HUES6 (cell line): ENCODE data around the gene CNPY1.
A peak's percentile ranks its signal among the peaks of the same experiment; 100 is the strongest.

ENCODE experiments used
- H3K27ac ChIP-seq: 2 replicates; pipeline ENCODE4 v1.7.0; 2013; ENCODE audit warnings: low read depth, mild to moderate bottlenecking, low read length, inconsistent platforms
- H3K27me3 ChIP-seq: 2 replicates; pipeline ENCODE4 v1.6.1; 2013; ENCODE audit warnings: low read length; ENCODE audit not compliant: control insufficient read depth, insufficient read depth
- H3K36me3 ChIP-seq: 2 replicates; pipeline ENCODE4 v1.6.1; 2013; ENCODE audit warnings: low read length; ENCODE audit not compliant: control insufficient read depth, insufficient read depth
- H3K4me1 ChIP-seq: 2 replicates; pipeline ENCODE4 v1.6.1; 2013; ENCODE audit warnings: low read length; ENCODE audit not compliant: control insufficient read depth, insufficient read depth
- H3K4me3 ChIP-seq: 2 replicates; pipeline ENCODE4 v1.5.1; 2013; ENCODE audit warnings: low read depth, low read length
- H3K9ac ChIP-seq: one replicate; pipeline ENCODE4 v1.6.1; 2013; ENCODE audit warnings: mild to moderate bottlenecking, low read length
- H3K9me3 ChIP-seq: 2 replicates; pipeline ENCODE4 v1.6.1; 2013; ENCODE audit warnings: low read depth, low read length; ENCODE audit not compliant: control insufficient read depth, insufficient read depth

Gene CNPY1

DNA sequence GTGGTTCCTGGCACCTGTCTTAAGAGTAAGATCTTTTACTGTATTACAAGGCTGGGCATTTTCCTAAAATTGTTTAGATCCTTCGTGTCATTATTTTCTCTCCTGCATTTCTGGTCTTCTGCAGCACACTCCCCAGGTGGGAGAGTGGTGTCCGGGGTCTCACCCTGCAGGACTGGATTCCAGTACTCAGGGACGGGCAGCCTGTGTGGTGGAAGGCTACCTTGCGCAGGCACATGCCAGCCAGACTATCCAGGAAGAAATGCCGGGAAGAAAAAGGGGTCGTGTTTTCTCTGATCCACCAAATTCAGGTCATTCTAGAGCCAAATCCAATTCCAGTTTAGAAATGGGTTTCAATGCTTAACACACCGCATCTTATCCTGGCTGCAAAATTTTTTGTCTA, 27.7 kb downstream of the CNPY1 start:
- Histone ChIP-seq H3K9me3 (no peaks in the 10 kb centered on the region), H3K27ac (no peak overlapping the region), H3K27me3 (peaks cover 95% of the 10 kb centered on the region), H3K36me3 (no peaks in the 10 kb centered on the region), H3K4me1 (no peaks in the 10 kb centered on the region), H3K9ac (no peak overlapping the region), H3K4me3 (no peak overlapping the region)

DNA sequence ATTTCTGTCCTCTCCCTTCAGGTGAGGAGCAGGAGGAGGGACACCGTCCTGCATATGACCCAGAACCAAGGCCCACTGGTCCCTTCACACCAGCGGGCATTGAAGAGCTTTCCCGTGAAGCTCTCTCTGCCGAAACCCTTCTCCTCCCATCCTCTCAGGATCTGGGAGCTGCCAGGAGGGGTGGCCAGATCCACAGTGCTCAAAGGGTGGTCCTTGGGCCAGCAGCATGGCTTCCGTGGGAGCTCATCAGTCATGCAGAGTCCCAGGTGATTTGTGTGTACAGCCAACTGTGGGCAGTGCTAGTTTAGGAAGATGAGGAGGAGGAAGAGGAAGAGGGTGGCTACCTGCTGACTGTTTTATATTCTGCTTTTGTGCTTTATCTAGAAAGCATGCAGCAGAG, 28.4 kb downstream of the CNPY1 start:
- H3K9ac ChIP-seq: no peak overlapping the region
- no peaks in the 10 kb centered on the region for H3K4me1 ChIP-seq
- peaks cover 95% of the 10 kb centered on the region for H3K27me3 ChIP-seq
- H3K9me3 ChIP-seq: no peaks in the 10 kb centered on the region
- no peak overlapping the region for H3K27ac ChIP-seq
- H3K36me3 ChIP-seq: no peaks in the 10 kb centered on the region
- no peak overlapping the region for H3K4me3 ChIP-seq

GRCh38 chr7:155517452-155517851, 28.9 kb downstream of the CNPY1 start:
- Histone ChIP-seq H3K4me3 (no peak overlapping the region), H3K36me3 (no peaks in the 10 kb centered on the region), H3K9me3 (no peaks in the 10 kb centered on the region), H3K27me3 (peaks cover 95% of the 10 kb centered on the region), H3K9ac (no peak overlapping the region), H3K27ac (no peak overlapping the region), H3K4me1 (no peaks in the 10 kb centered on the region)

GRCh38 chr7:155516466-155516865, 29.9 kb downstream of the CNPY1 start:
- no peak overlapping the region for H3K9ac ChIP-seq
- no peaks in the 10 kb centered on the region for H3K9me3 ChIP-seq
- H3K27ac ChIP-seq: no peak overlapping the region
- no peak overlapping the region for H3K4me3 ChIP-seq
- H3K4me1 ChIP-seq: peaks cover under 1% of the 10 kb centered on the region; the same call in 1 of the 2 replicates
- peaks cover 95% of the 10 kb centered on the region for H3K27me3 ChIP-seq
- H3K36me3 ChIP-seq: no peaks in the 10 kb centered on the region

DNA sequence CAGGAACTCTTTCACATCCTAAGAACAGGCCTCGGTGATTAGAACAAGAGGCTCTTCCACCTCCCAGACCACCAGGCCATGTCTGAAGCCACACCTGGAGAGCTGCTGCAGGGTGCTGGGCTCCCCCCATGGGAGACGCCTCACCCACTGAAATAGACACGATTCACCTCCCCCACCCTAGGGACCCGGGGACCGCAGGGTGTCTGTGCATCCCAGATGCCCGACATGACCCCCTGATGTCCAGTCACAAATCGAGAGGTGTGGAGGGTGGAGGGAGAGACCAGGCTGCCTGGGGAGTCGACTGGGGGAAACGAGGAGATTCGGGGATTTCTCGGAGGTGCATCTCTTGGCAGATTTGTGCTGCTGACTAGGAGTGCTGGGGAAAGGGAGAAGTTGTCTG, 31.0 kb downstream of the CNPY1 start:
- Histone ChIP-seq H3K4me3 (no peak overlapping the region), H3K9ac (no peak overlapping the region), H3K9me3 (no peaks in the 10 kb centered on the region), H3K27ac (no peak overlapping the region), H3K27me3 (peaks cover 97% of the 10 kb centered on the region), H3K4me1 (peaks cover 12% of the 10 kb centered on the region), H3K36me3 (no peaks in the 10 kb centered on the region)

DNA sequence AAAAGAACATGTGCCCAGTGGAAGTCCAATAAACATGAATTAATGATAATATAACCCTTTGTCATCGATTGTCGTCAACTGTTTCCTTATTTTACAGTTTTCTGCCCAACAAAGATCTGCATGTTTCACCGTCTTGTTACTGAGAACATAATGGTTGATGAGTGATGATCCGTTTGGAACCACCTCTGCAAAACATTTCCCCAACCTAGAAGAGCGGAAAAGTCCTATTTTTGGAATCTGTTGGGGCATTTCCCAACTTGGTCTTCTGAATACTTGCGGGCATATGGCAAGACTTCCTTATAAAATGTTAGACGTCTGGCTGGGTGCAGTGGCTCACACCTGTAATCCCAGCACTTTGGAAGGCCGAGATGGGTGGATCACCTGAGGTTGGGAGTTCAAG, 32.1 kb downstream of the CNPY1 start:
- Histone ChIP-seq H3K27me3 (peaks cover 100% of the 10 kb centered on the region), H3K27ac (no peak overlapping the region), H3K4me1 (peaks cover 16% of the 10 kb centered on the region), H3K9ac (no peak overlapping the region), H3K36me3 (no peaks in the 10 kb centered on the region), H3K4me3 (no peak overlapping the region), H3K9me3 (no peaks in the 10 kb centered on the region)

- H3K27me3 ChIP-seq: peaks cover 100% of the 10 kb centered on the region
- no peaks in the 10 kb centered on the region for H3K36me3 ChIP-seq
- peaks cover 22% of the 10 kb centered on the region for H3K4me1 ChIP-seq
- no peak overlapping the region for H3K27ac ChIP-seq
- H3K9me3 ChIP-seq: no peaks in the 10 kb centered on the region
- no peak overlapping the region for H3K9ac ChIP-seq
- H3K4me3 ChIP-seq: no peak overlapping the region
These were observed 32.6 kb downstream of the CNPY1 start for GRCh38 chr7:155513543-155514285.

DNA sequence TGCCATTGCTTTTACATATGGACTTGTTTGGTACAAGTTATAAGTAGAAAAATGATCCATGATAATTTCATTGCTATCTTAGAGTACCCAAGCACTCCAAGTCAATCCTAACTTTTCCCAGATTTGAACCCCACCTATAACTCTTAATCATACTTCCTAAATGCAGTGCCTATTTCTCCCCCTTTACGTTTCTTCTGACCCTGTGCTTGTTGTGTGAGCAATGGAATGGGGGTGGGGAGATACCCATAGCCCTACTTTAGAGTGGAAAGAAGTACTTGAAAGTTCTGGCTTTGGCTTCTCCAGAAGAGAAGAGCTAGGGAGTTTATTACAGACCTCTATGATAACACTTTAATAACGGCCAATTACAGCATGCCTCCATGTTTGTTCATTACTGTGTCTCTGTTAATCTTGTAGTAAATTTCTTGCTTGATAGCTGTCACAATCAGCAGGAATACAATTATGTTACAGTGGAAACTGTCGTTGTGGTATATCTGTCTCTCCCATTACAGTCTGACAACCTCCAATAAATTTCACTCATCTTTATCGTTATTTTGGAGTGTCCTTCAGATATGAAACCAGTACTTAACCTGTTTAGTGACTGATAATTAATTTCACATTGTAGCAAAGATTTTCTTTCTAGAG, 34.0 kb downstream of the CNPY1 start:
- H3K27me3 ChIP-seq: peaks cover 100% of the 10 kb centered on the region
- no peaks in the 10 kb centered on the region for H3K36me3 ChIP-seq
- H3K4me1 ChIP-seq: peaks cover 29% of the 10 kb centered on the region
- H3K4me3 ChIP-seq: no peak overlapping the region
- no peak overlapping the region for H3K27ac ChIP-seq
- no peak overlapping the region for H3K9ac ChIP-seq
- H3K9me3 ChIP-seq: no peaks in the 10 kb centered on the region

DNA sequence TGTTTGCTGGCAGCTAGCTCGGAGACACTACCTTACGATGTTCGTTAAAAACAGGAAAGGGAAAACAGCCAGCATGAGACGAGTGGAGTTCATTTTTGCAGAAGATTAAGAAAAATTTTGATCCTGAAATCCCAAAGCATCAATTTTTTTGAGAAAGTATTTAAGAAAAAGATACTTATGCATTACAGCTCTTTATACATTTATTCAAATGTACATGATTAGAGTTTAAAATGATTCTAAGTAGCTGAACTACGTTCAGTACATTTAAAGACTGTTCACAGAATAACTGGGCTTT, 34.7 kb downstream of the CNPY1 start:
- H3K4me3 ChIP-seq: no peak overlapping the region
- no peaks in the 10 kb centered on the region for H3K9me3 ChIP-seq
- H3K27ac ChIP-seq: no peak overlapping the region
- H3K4me1 ChIP-seq: peaks cover 32% of the 10 kb centered on the region
- H3K36me3 ChIP-seq: no peaks in the 10 kb centered on the region
- no peak overlapping the region for H3K9ac ChIP-seq
- H3K27me3 ChIP-seq: peaks cover 100% of the 10 kb centered on the region

GRCh38 chr7:155510975-155511701, 35.2 kb downstream of the CNPY1 start:
- Histone ChIP-seq H3K36me3 (no peaks in the 10 kb centered on the region), H3K4me3 (peak overlapping the region; percentile 61; the same call in 1 of the 2 replicates), H3K9ac (no peak overlapping the region), H3K4me1 (peaks cover 33% of the 10 kb centered on the region), H3K27me3 (peaks cover 100% of the 10 kb centered on the region), H3K27ac (no peak overlapping the region), H3K9me3 (no peaks in the 10 kb centered on the region)
